ENCODE data around the gene PMVK.
"Not testable (repeated sequence)": the region's sequence is repeated elsewhere in the genome, so short reads cannot be mapped to it uniquely, and the experiment has no call there.

PMVK gene

DNA sequence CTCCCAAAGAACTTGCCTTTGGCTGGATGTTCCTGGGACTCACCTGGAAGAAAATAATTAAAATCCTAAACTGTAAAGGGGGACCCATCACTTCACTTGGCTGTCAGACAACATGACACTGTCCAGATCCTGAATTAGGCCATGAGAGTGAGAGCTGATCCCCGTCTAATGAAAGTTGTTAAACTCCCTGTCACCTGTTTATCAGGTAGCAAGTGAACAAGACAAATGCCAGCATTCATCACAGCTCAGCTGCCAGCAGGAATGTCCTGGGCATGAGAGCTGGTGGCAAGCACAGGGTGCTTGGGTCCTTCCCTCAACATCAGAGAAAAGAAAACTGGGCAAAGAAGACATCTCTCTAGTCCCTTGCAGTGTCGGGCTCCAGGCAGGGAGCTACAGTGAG, 23.8 kb downstream of the PMVK start:
- no peak for DNase-seq

DNA sequence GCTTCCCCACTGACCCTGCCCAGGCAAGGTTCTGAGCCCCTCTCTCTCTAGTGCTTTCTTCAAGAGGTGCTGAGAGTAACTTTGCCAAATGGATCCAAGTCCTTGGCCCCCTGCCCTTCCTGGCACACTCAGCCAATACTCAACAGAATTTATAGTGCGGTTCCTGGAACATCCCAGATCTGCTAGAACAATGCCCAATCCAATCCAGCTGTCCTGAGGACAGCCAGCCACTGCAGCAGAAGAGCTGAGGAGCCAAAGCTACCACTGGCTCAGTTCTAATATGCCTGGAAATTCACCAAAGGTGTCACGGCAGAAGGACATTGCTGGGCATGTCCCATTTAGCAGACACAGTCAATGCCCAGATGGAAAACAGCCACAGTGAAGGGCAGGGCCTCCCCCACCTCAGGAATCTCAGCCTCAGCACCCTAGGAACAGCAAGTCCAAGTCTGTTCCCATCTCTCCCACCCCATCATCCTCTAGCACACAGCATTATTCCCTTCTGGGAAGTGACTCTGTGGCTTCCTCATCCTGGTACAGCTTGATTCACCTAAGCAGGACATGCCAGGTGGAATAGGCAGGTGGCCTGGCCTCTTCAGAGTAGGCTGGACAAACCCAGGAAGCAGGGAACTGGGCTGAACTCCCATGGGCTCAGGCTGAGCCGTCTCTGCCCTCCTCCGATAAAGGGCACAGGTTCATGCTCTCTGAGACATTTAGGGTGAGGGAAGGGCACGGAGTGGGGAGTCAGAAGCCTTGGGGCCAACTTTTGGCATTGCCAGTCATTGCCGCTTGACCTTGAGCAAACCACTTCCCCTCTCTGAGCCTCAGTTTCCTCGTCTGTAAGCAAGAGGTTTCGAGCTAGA, 24.6 kb downstream of the PMVK start:
- DNase-seq = no peak

DNA sequence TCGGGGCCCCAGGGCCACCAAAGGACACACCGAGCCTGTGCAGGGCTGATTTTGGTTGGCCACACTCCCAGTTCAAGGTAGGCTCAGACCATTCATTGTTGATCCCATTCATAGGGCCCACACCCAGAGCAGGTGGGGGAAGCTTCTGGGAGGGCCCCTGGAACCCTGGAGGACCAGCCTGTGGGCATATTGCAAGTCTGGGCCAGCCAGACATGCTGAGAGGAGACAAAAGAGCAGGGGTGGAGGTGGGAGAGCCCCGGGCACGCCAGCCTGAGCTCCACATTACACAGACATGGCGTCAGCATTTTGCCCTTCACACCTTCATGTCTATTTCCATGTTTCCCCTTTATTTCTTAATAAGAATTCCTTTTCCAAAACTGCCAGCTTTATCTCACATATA, 25.7 kb downstream of the PMVK start:
- no peak for DNase-seq

DNA sequence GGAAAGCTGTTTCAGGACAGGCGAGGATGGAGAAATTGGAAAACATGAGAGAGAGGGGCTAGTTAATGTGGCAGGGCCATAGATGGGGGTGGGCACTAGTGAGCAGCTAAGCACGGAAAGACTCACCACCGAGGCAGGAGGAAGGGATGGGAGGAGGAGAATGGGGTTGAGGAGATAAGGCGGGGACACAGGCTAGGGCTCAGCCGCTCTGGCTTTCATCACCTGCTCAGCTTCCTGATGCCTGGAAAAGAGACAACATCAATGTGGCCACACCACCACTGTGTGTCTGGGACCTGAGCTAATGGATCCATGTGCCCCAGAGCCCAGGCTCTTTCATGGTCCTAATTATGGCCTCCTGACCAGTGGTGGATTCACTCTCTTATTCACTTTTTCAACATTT, 27.6 kb downstream of the PMVK start:
- DNase-seq = no peak

DNA sequence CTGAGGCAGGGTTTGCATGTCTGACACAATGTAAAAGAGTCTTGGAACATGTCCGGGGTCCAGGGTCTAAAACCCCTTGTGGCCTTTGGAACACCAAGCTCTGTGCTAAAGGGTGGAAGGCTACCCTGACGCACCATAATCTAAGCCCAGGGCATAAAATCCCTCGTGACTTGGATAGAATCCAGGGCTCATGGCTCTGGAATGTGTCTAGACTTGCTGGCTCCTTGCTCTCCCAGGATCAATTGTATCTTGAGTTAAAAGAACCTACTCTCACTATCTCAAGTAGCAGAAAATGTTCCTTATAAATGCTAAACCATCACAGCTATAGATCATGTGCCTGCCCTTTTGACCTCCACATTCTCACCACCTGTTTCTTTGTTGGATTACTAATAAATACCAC, 28.4 kb downstream of the PMVK start:
- DNase-seq = not testable (repeated sequence)

DNA sequence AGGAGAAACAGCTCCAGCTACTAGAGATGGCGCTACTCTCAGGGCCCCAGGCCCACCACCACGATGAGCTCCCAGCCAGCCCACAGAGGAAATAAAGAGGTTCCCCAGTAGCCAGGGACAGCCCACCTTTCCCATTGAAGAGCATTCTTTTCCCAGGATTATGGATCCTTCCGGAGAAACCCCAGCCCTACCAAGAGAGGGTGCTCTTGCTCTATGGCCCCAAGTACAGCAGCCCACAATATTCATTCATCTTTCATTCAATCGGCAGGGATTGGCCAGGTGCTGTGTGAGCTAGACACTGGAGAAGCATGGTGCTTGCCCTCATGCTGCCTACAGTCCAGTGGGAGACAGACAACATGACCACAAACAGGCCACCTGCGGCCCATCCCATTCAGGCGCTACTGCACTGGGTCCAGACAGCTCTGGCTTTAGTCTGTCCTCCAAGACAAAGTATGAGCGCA, 29.9 kb downstream of the PMVK start:
- DNase-seq = no peak

DNA sequence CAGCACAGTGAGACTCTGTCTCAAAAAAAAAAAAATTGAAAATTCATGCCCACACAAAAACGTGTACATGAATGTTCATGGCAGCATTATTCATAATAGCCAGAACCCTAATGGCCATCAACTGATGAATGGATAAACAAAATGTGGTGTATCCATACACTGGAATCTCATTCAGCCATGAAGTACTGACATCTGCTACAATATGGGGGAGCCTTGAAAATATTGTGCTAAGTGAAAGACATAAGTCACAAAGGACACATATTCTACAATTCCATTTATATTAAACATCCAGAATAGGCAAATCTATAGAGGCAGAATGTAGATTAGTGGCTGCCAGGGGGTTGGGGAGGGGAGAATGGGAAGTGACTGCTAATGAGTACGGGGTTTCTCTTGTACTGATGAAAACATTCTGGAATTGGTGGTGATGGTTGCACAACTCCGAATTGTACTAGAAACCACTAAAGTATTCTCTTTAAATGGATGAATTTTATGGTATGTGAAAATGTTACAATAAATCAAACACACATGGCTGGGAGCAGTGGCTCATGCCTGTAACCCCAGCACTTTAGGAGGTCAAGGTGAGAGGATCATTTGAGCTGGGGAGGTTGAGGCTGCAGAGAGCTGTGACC, 33.5 kb downstream of the PMVK start:
- peak; percentile 34 for DNase-seq

DNA sequence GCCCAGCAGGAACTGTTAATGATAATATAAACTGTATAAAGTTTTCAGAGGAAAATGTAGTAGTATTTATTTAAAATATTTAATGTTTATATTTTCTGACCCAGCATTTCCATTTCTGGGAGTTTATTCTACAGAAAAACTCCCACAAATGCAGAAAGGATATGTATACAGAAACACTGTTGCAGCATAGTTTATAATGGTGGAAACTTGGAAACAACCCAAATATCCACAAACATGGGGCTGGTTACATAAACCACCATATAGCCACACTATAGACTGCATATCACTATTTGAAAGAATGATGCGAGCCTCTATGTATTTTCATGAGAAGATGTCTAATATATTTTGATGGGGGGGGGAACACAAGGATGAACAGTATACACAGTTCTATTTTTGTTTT, 34.9 kb downstream of the PMVK start:
- no peak for DNase-seq

DNA sequence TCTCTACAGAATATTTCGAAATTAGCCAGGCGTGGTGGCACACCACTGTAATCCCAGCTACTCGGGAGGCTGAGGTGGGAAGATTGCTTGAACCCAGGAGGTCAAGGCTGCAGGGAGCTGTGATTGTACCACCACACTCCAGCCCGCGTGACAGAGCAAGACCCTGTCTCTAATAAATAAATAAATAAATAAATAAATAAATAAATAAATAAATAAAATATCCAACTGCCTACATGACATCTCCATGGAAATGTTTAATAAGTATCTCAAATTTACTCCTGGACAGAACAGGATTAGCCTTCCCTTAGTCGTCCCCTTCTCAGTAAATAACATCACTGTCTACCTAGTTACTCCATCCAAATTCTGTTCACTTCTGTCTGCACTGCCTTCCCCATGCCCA, 37.5 kb downstream of the PMVK start:
- DNase-seq = no peak

DNA sequence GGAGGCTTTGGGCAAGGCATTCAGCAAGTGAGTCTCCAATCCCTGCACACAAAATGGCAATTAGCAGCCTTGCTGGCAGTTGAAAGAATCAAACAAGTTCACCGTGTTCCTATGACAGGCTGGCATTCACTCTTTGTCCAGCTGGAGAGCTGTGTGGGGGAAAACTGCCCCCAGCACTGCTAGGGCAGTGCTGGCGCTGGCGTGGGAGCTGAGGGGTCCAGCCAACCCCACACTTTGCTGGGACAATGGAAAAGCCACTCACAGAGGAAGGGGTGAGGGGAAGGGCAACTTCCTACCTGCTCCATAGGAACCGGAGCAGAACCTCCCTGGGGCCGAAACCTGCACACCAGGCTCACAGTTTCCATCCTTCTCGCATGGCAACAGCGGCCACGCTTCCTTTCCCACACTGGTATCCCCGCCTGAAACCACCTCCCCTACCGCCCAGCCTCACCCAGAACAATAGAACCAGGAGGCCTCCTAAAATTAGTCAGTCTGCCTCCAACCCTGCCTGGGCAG, 39.7 kb downstream of the PMVK start:
- DNase-seq = no peak

DNA sequence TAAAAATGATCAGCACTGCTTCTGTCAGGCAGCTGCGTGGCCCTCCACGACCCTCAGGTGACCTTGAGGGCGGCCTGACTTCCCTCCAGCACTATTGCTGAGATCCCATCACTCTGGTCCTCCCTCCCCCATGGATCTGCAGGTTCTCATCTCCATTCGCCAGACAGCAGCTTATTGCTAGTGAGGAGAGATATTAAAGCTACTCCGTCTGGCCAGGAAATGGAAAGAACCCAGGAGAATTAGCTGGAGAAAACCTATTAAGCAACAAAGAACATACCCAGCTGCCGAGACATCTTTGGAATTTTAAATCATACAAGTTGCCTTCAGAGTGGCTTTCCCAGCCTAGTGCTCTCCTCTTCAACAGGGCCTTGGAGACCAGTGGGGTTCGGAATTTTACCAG, 40.7 kb downstream of the PMVK start:
- DNase-seq = no peak

DNA sequence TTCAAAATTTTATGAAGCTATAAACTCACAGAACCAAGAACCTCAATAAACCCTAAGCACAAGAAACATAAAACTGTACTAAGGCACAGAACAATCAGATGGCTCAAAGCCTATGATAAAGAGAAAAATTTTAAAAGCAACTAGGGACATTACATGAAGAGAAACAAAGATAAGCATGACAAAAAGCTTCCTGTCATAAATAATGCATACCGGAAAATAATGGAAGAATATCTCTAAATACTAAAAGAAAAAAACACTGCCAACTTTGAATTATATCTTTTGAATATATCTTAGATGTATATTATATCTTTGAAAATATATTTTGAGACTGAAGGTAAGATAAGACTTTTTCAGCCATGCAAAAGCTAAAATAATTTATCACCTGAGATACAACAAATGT, 45.1 kb downstream of the PMVK start:
- DNase-seq = no peak

DNA sequence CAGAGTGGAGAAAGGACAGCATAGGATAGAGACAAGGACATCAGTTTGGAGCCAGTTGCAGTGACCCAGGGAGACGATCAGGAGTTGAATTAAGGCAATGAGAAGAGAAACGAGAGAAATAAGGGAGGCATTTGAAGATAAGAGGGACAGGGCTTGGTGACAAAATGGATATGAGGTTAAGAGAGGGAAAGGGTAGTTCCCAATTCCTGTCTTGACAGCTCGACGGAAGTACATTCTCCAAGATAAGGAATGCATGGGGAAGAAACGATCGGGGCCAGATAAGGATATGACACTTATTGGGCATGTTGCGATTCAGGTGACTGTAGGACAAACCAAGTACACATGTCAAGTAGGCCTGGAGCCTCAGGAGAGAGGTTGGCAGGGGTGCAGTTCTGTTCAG, 47.8 kb downstream of the PMVK start:
- DNase-seq = no peak

DNA sequence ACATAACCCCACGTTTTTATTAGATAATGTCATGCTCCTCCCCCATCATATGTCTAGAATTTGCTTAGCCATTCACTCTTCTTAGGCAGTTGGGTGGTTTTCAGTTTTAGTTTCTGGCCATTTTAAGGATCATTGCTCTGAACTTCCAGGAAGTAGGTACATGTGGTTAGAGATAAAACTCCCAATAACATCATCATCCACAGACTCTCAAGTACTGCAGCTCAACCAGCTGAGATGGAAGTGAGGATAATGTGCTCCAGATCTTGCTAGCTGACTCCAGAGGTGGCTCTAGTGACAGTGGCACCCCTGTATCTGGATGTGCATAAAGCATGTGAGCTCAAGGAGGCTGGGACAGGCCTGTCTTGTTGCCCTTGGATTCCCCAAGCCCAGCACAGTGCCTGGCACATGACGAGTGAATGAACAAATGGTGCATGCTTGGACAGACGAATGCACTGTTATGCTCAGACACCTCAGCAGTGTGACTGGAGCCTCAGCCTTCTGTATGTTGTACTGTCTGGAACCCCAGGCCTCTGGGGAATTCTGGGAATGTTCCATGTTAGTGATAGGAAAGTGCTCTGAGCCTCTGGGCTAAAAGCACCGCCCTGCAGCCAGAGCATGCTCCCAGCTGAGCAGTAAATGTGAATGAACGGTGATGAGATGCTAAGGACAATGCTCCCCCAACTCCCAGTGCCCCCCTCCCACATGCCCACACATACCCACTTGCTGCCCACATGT, 50.1 kb downstream of the PMVK start:
- no peak for DNase-seq

DNA sequence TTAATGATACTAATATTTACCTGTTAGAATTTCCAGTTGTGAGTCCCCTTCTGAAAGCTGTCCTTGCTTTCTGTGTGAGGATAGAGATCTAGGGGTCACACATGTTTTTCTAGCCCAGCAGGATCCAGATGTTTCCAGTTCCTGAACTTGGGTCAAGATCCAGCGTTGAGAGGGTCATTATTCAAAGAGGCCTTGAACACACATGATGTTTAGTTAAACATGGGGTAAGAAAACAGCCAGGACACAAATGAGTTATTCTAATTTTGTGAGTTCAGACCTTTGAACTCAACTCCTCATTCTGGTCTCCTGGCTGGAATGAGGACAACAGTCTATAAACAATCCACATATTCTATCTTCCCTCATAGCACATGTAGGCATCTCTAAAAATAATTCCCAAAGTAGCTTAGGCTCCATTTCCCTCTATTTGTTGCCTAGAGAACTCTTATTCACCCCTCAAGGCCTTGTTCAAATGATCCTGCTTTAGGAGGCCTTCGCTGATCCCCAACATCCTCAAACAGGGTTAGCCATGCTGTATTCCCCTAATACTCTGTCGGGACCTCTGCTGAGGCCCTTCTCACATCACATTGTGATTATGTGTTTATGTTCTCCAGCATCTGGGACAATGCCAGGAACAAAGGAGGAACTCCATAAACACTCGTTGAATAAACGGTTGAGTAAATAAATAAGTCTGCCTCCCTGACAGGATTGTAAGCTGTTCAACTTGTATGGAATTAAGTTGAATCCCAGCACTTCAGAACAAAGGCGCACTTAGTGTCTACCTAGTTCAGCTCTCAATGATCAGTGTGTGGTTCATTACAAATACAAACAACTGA, 51.4 kb downstream of the PMVK start:
- no peak for DNase-seq

DNA sequence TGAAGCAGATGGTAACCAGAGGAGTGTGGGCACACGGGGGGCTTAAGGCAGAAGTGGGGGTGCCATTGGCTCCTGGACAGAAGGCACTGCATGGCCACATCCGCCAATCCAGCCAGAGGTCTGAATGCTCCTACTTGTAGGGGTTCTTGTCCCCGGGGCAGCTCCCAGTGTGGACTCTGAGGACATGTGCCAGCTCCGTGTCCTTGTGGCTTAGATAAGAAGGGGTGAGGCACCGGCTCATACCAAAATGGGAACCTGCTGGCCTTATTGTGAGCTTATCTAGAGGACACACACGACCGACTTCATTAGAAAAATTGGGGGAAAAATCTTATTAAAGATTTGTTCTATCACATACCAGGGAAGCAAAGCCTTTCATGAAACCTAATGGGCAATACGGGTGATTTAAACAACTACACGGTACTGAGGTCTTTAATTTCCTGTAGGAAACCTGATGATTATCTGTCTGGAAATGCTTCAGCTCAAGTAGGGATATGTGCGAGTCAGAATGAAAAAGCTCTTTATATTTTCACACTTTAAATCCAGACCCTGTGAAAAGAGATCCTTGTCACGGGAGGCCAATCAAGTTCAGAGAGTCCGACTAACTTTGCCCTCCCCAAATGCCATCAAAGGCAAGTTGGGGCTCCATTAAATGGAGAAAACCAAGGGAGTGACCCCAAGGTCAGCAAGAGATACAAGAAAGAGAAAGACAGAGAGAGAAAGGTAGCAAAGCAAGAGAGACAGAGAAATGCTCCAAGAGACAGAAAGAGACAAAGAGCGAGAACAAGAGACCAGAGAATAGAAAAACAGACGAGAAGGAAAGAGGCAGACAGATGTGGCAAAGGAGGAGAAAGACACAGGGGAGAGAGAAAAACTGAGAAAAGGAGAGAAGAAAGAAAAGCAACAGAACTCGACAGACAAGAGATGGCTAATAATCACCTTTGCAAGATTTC, 52.3 kb downstream of the PMVK start:
- no peak for DNase-seq

DNA sequence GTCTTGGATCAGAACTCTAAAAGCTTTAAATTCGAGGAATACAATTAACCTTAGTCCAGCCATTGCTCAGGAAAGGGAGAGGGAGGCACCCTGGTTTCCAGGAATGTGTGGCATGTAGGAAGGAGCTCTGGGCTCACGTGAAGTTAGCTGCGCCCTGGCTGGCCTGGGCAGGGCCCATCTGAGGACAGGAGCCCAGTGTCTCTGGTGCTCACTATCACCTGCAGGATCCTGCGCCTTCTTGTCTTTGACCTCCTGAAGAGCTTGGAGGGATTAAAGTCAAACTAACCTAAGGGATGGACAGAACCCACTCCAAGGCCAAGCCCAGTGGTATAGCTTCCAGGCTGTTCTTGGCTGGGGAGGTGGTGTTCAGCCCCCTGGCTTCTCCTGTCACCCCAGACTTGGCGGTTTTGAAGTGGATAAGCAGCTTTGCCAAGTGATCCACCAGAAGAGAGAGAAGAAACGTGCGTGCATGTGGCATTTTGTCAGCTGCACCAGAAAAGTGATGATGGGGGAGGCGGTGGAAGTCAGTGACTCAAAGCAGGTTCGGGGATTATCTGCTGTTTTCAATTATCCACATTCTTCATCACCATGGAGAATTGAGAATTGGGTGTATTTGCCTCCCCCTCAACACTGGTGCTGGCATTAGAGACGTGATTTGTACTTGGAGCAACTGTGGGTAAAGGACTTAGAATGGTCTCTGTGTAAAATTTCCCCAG, 54.5 kb downstream of the PMVK start:
- DNase-seq = no peak

DNA sequence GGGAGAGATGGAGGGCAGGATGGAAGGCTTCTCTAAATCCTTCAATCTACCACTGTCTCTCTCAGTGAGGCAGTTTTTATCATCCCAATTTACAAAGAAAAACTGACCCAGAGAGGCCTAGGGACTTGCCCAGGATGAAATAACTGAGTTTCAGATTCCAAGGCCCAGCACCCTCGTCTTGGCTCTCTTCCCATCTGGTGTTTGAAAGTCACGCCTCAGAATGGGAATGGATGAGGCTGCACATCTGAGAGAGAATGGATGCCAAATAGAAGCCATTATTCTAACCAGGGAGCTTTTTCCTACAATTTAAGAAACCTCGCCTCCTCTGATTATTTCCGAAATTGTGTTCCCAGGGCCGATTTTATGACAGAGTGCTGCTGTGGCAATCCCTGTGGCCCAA, 55.8 kb downstream of the PMVK start:
- DNase-seq = no peak

DNA sequence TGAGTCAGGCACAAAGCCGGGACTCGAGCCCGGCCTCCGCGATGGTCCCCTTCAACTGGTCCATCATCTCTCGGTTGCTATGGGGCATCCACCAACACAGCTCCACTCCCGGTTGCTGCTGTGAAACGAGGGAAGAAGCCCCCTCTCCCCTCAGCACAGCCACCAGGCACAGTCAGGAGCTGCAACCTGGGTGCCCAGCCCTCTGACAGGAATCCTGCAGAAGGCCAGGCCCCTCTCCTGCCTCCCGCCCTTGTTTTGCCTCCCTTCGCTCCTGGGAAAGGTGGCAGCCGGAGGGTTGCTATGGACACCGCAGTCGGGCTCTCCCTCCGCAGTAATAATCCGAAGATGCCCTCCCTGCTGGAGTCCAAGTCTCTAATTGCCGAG, 57.5 kb downstream of the PMVK start:
- DNase-seq = no peak

DNA sequence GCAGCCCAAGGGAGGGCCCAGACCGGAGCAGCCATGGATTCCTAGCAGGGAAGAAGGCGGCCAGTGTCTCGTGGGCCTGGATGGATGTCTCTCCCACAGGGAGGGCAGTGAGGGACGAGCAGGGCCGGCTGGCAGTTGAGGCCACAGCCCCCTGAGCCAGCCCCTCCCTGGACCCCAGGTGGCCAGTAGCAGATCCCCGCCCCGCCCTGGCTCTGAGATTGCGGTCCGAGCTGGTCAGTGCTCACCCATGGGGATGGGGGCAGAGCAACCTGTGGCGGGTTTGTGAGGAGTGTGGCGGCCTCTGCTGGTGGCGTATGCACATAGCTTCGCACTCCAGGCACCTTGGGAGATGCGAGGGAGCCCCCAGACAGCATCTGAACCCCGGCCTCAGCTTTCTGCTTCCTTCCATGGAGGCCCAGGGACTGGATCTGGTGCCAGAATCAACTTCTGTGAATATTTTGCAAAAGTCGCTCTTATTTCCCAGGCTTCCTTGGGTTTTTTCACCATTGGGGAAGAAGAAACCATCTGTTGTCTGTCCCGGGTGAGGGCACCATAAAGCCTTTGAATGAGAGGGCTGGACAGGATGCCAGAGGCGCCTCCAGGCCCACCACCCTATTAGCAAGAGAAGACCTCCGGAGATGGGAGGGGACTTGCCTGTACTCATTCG, 58.0 kb downstream of the PMVK start:
- peak; percentile 50 for DNase-seq
